HEK293T (cell line): ENCODE data around the gene RNF217.

ENCODE experiments used
- CTCF ChIA-PET: fragments of 350-600 bp; formaldehyde crosslinking; extraction: SDS; loops from one replicate; lab custom pipeline; 2021; ENCODE audit warnings: antibody characterized with exemption, inconsistent platforms; lab: Yijun Ruan, JAX
- POLR2A ChIA-PET: fragments of 350-600 bp; formaldehyde crosslinking; extraction: SDS; loops from one replicate; lab custom pipeline; 2020; ENCODE audit warnings: antibody characterized with exemption, inconsistent platforms; lab: Yijun Ruan, JAX
- DNase-seq: peaks from one replicate; pipeline ENCODE4 v3.0.0; 2012; ENCODE audit warnings: mixed read lengths; ENCODE audit errors: extremely low spot score
- ARNT ChIP-seq: fragments of 450-650 bp; IDR thresholded peaks from 2 replicates; pipeline ENCODE4 v1.6.1; 2017; ENCODE audit warnings: mild to moderate bottlenecking
- BHLHE40 ChIP-seq: fragments of 450-650 bp; IDR thresholded peaks from 2 replicates; pipeline ENCODE4 v1.6.1; 2016; ENCODE audit warnings: mild to moderate bottlenecking, moderate library complexity, borderline replicate concordance
- CTBP1 ChIP-seq: fragments of 450-650 bp; IDR thresholded peaks from 2 replicates; pipeline ENCODE4 v1.6.1; 2016; ENCODE audit warnings: borderline replicate concordance
- ELF4 ChIP-seq: fragments of 450-650 bp; IDR thresholded peaks from 2 replicates; pipeline ENCODE4 v1.6.1; 2017; ENCODE audit warnings: antibody characterized with exemption
- FOXA1 ChIP-seq: fragments of 450-650 bp; IDR thresholded peaks from 2 replicates; pipeline ENCODE4 v1.6.1; 2016; ENCODE audit warnings: mild to moderate bottlenecking
- FOXK2 ChIP-seq: fragments of 450-650 bp; IDR thresholded peaks from 2 replicates; pipeline ENCODE4 v1.6.1; 2016; ENCODE audit warnings: mild to moderate bottlenecking
- FOXM1 ChIP-seq: fragments of 450-650 bp; IDR thresholded peaks from 2 replicates; pipeline ENCODE4 v1.6.1; 2017; ENCODE audit warnings: mild to moderate bottlenecking, borderline replicate concordance
- HDGF ChIP-seq: fragments of 450-650 bp; IDR thresholded peaks from 2 replicates; pipeline ENCODE4 v1.6.1; 2017; ENCODE audit warnings: antibody characterized with exemption, borderline replicate concordance
- L3MBTL2 ChIP-seq: fragments of 450-650 bp; conservative IDR thresholded peaks from 2 replicates; pipeline ENCODE4 v1.6.1; 2016; ENCODE audit warnings: mild to moderate bottlenecking
- LEF1 ChIP-seq: fragments of 450-650 bp; IDR thresholded peaks from 2 replicates; pipeline ENCODE4 v1.6.1; 2017; ENCODE audit warnings: mild to moderate bottlenecking, borderline replicate concordance
- NFRKB ChIP-seq: fragments of 450-650 bp; IDR thresholded peaks from 2 replicates; pipeline ENCODE4 v1.6.1; 2016; ENCODE audit warnings: mild to moderate bottlenecking, moderate library complexity
- PKNOX1 ChIP-seq: fragments of 450-650 bp; IDR thresholded peaks from 2 replicates; pipeline ENCODE4 v1.6.1; 2016
- SP1 ChIP-seq: fragments of 450-650 bp; IDR thresholded peaks from 2 replicates; pipeline ENCODE4 v1.6.1; 2017
- SUZ12 ChIP-seq: fragments of 450-650 bp; IDR thresholded peaks from 2 replicates; pipeline ENCODE4 v1.6.1; 2016; ENCODE audit warnings: mild to moderate bottlenecking
- TARDBP ChIP-seq: fragments of 450-650 bp; IDR thresholded peaks from 2 replicates; pipeline ENCODE4 v1.6.1; 2016
- ZNF384 ChIP-seq: fragments of 450-650 bp; IDR thresholded peaks from 2 replicates; pipeline ENCODE4 v1.6.1; 2016

RNF217 gene

GRCh38 chr6:125114248-125114858, 152.1 kb downstream of the RNF217 start:
- ChIA-PET POLR2A (interaction anchor here (1.5 kb wide), 1 partner anchor 151 kb away, joined by 7 read pairs; the partner anchor contains the start of gene RNF217), CTCF (interaction anchor here (0.6 to 1.8 kb wide), 9 partner anchors 9 to 244 kb away, joined by 3 to 7 read pairs (median 5); no protein-coding TSS in a partner anchor)
- DNase-seq: peak; percentile 27
- TF ChIP-seq SP1 (no peak), SUZ12 (no peak), TARDBP (no peak), ZNF384 (no peak), NFRKB (no peak), CTBP1 (no peak), FOXM1 (no peak), BHLHE40 (no peak), FOXA1 (no peak), PKNOX1 (no peak), ELF4 (no peak), LEF1 (no peak), L3MBTL2 (no peak), HDGF (no peak), ARNT (no peak), FOXK2 (no peak)

- ChIA-PET POLR2A (no interaction called here), CTCF (no interaction called here)
- no peak for TF ChIP-seq SUZ12
- TF ChIP-seq ELF4: no peak
- TF ChIP-seq ZNF384: no peak
- TF ChIP-seq CTBP1: no peak
- DNase-seq: no peak
Measured at GRCh38 chr6:125116170-125116569, 153.9 kb downstream of the RNF217 start.

DNA sequence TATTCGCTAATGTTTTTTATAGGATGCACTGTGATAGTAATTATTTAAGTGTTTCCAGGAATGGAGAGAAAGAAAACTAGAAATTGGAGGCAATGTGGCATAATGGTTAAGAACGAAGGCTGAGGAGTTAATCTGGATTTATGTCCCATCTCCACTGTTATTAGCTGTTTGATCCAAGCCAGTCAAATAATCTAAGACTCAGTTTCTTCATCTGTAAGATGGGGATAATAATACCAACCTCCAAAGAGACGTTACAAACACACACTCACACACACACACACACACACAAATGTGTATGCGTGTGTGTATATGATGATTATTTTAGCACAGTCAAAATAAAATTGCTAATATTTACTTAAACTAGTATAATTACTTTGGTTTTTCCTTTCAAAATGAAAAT, 154.5 kb downstream of the RNF217 start:
- POLR2A ChIA-PET: no interaction called here
- TF ChIP-seq SUZ12: no peak
- TF ChIP-seq ARNT: no peak
- TF ChIP-seq NFRKB: no peak
- no peak for TF ChIP-seq ZNF384
- no peak for TF ChIP-seq HDGF
- no peak for TF ChIP-seq BHLHE40
- CTCF ChIA-PET: no interaction called here
- no peak for DNase-seq

DNA sequence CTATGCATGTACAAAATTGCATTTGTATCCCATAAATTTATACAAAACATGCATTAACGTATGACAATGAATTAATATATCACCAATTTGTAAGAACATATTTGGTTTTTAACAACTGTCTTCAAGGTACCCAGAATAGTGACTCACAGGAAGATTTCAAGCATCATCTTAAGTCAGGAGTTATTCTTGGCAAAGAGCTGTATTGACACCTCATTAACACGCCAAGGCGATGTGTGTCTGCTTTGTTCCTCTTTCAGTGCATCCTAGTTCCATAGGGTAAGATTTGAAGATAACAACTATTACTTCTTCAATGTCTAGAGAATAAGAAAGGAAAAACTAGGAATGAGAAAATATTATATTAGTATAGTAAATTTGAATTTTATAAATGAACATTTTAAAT, 155.6 kb downstream of the RNF217 start:
- CTCF ChIA-PET: no interaction called here
- DNase-seq: no peak
- POLR2A ChIA-PET: no interaction called here
- no peak for TF ChIP-seq FOXK2
- no peak for TF ChIP-seq FOXM1
- TF ChIP-seq L3MBTL2: no peak
- no peak for TF ChIP-seq BHLHE40

GRCh38 chr6:125120054-125120590, 157.9 kb downstream of the RNF217 start:
- no peak for TF ChIP-seq BHLHE40
- no peak for TF ChIP-seq TARDBP
- no peak for TF ChIP-seq ZNF384
- TF ChIP-seq ARNT: no peak
- TF ChIP-seq FOXK2: no peak
- no peak for TF ChIP-seq CTBP1
- no peak for TF ChIP-seq HDGF
- TF ChIP-seq FOXA1: no peak
- no peak for TF ChIP-seq LEF1
- no peak for TF ChIP-seq FOXM1
- no peak for TF ChIP-seq PKNOX1
- TF ChIP-seq SP1: no peak
- TF ChIP-seq L3MBTL2: no peak
- no peak for TF ChIP-seq NFRKB
- no peak for TF ChIP-seq SUZ12
- TF ChIP-seq ELF4: no peak
- CTCF ChIA-PET: interaction anchor here (1.7 kb wide), 1 partner anchor 249 kb away, joined by 7 read pairs; no protein-coding TSS in a partner anchor
- DNase-seq: no peak
- POLR2A ChIA-PET: no interaction called here

- ChIA-PET POLR2A (no interaction called here), CTCF (no interaction called here)
- TF ChIP-seq SUZ12: no peak
- no peak for DNase-seq
Measured at GRCh38 chr6:125121894-125122293, 159.7 kb downstream of the RNF217 start.

DNA sequence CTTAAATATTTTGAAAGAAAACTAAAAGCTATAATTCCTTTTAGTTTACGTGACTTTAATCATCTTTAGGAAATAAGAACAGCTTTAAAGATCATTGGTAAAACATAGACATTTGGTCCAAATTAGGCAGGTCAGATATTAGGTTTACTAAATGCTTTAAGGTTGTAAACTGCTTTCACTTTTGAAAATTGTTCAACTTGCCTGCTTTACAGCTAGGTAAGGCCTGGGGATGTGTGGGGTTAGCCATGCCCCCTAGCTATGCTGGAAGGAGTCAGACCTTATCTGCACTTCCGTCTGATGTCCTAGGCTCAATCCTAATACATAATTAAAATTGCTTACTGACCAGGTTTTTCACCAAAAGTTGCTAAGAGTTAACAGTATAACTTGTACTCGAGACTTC, 160.8 kb downstream of the RNF217 start:
- no peak for DNase-seq
- TF ChIP-seq FOXM1 (no peak), BHLHE40 (no peak), CTBP1 (no peak), ARNT (no peak), TARDBP (no peak), FOXK2 (no peak), SUZ12 (no peak), SP1 (no peak), FOXA1 (no peak)
- POLR2A ChIA-PET: interaction anchor here (0.7 kb wide), 1 partner anchor 217 kb away, joined by 3 read pairs; no protein-coding TSS in a partner anchor
- CTCF ChIA-PET: interaction anchor here (1.6 kb wide), 1 partner anchor 9 kb away, joined by 7 read pairs; no protein-coding TSS in a partner anchor
